DMS53 treated with DMSO at 0.1 percent for 48 hours (cell line): ENCODE measurements around the gene DOCK2.
A peak's percentile ranks its signal among the peaks of the same experiment; 100 is the strongest.

Experiments used
- DNase-seq: peaks from one replicate; lab custom pipeline; 2025; ENCODE audit not compliant: unreplicated experiment; lab: John Stamatoyannopoulos, UW

The DOCK2 gene

DNA sequence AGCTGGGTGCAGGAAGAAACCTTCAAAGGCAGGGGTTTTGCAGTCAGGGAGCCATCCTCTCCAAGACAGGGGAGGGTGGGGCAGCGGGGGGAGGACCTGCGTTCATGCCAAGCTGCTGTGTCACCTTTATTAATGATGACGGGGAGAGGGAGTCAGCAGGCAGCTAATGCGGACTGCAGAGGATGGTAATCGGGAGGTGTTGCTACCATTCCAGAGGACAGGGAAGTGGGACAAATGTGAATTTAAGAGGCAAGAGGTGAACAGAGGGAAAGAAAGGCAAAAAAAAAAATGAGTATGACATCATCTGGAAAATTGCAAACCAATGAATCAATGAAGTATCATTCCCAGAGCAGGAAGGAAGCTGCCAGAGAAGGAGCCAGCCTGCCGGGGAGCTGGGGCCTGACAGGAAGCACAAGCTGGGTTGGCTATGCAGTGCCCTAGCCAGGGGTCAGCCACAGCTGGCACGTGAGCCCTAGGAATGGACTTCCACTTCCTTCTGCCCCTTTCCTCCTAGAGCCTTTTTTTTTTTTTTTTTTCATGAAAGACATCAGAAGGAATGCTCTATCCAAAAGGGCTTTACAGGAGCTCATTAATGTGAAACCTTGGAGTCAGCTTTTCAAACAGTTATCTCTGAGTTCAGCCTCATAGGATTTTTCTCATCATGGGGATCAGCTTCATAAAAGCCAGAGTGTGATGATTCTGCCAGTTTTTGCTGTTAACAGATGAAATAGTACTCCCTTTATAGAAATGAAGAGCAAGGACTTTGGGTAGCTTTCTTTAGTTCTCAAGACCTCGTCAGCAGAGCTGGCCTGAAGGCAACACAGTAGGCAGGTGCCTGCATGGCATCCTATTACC lies 334.1 kb downstream of the DOCK2 start:
- no peak for DNase-seq

DNA sequence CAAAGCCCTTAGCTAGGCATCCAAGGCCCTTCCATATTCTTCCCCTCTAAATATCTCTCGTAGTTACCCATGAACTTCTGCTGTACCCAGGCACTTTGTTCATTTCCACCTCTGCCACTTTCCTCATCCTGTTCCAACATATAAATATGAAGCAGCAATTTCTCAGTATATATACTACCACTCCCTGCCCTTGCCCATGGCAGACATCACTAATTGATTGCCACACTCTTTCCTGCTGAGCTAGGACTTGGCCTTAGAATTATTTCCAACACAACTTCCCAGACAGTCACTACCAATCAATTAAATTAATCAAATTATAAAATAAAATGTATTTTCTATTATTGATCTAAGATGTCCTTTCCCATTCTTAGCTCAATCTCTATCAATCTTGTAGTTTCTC lies 334.7 kb downstream of the DOCK2 start:
- DNase-seq = no peak

DNA sequence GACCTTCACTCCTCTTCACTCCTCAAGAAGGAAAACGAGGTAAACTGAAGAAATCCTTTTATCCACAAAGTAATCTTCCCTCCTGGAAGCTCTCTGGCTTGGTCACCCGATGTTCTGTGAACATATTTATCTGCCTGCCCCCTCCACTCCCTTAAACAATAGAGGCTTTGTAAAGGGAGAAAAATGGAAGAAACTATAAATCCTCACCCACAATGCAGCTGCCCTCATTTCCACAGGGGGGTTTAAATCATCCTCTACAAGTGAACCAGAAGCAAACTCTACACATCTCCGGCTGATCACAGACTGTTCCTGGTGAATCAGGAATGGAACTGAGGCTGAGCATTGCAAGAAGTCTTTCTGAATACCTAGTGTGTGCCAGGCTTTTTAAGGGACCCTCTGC lies 336.0 kb downstream of the DOCK2 start:
- no peak for DNase-seq

DNA sequence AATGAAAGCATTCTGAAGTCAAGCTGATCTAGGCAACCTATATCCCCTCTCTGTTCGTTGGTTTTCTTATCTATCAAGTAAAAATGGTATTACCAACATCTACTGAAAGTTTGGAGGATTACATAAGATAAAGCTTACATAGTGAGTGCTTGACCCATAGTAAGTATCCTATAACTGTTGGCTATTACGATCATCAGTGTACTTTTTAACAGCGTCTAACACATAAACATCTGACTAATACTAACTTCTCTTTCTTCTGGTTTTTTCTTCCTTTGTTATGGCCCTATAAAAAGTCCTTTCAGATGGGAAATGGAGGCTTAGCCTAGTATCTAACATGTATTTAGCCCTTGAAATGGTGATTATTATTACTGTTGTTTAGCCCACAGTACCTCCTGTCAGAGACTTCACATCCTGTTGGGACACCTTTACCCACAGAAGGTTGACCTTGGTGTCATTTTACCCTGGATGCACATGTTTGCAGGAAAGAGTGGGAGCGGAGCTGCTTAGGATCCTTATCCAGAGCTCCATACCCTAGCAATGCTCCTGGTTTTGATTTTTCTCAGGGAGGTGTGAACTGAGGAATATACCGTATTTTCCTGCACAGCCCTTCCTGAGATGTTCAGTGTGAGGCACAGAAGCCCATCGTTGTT lies 337.2 kb downstream of the DOCK2 start:
- DNase-seq = no peak

DNA sequence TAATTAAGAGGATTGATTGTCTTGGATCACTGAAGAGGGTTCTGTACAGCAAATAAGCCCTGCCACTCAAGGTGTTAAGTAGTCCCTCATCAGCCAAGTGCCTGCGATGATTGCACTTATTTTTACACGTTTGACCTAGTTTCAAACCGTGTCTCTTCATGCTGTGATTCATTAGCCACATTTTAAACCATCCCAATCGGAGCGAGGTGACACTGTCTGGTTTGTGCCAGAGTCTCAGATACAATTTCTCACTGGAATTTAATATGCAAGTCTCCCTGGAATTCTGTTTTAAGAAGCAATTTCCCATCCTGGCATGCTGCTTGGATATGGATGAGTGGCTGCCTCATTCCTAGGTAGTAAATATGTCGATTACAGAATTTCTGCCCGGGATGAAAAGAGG lies 341.6 kb downstream of the DOCK2 start:
- no peak for DNase-seq

DNA sequence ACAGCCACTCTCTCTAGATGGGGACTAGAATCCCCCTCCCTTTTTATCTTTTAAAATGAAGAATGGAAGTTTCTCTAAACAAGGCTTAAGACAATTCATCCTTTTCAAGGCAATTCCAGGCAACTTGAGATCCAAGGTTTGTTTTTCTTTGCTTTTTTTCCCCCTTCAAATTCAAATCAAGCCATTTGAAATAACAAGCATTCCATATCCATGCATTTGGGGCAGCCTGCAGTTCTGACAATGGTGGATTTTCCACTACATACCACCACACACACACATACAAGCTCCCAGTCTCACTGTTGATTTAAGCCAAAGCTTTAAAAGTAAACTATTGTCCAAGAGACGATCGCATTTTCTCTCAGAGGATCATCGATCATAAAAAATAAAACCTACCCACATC lies 342.8 kb downstream of the DOCK2 start:
- no peak for DNase-seq

DNA sequence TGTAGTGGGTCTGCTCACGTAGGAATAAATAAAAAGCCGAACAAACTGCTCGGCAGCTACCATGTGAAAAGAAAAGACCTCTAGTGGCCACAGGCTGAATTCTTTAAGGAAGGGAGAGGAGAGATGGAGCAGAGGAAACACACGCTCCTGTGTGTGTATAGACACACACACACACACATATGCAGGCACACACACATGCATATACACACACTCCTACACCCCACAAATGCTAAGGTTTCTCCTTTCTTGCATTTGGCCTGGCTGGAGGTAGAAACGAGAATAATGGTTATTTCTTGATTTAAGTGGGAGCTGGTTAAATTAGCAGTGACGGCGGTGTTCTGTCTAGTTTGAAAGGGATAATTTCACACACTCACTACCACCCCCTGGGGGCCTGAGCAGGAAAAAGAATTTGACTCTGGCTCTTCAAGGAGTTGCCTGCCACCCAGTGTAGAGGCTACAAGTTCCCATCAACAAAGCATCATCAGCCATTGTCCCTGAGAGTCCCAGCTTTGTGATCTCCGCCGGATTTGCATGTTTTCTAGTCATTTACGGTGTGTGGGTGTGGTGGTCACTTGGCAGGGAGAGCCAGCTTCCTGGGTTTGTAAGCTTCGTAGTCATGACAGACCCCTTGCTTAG lies 343.5 kb downstream of the DOCK2 start, which contains the start of gene INSYN2B:
Gene INSYN2B, minus strand, starts transcription at position 78 of the 636 bp plus-strand sequence. CDS start 96,597 bp downstream, outside the sequence.
- DNase-seq = peak; percentile 16

DNA sequence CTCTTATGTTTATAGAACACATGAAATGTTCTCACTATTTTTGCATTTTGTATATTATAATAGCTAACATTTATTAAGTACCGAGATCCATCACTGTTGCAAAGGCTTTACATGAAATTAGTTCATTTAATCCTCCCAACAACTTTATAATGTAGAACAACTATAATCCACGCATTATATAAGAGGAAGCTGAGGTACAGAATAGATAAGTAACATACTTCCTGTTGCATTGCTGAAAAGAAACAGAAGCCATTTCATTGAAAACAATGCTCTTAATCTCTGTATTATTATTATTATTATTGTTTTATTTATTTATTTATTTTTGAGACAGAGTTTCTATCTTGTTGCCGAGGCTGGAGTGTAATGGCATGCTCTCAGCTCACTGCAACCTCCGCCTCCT lies 351.1 kb downstream of the DOCK2 start:
- no peak for DNase-seq

DNA sequence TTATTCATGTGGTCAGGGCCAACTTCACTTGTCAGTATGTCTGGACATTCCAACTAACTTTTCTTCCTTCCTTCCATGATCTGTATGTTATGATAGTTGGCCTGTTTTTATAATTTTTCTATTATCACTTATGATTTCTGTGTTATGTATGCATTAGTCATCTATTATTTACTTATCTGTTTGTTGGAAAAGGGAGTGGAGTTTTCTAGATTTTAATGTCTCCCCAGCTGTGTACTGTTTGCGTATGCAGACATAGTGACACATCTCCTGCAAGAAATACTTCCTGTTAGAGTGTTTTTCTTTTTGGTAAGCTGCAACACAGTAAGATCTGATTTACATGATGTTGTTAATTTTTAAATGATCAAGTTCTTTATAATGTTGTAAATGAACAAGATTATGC lies 351.9 kb downstream of the DOCK2 start:
- no peak for DNase-seq

DNA sequence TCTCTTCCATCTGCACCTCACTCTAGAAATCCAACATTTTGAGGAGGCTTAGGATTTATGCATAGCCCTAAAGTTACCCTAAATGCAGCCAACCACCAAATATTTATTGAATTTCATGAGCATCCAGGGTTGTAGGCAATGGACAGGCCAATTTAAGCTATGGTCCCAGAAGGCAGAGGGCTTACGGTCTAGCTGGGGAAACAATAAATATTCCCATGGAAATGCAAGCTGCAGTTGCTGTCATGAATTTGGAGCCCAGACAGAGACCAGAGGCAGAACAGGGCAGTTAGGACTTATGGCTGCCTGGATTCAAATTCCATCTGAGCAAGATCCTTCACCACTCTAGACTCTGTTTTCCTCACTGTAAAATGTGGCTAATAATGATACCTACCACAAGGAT lies 352.3 kb downstream of the DOCK2 start:
- DNase-seq = no peak

DNA sequence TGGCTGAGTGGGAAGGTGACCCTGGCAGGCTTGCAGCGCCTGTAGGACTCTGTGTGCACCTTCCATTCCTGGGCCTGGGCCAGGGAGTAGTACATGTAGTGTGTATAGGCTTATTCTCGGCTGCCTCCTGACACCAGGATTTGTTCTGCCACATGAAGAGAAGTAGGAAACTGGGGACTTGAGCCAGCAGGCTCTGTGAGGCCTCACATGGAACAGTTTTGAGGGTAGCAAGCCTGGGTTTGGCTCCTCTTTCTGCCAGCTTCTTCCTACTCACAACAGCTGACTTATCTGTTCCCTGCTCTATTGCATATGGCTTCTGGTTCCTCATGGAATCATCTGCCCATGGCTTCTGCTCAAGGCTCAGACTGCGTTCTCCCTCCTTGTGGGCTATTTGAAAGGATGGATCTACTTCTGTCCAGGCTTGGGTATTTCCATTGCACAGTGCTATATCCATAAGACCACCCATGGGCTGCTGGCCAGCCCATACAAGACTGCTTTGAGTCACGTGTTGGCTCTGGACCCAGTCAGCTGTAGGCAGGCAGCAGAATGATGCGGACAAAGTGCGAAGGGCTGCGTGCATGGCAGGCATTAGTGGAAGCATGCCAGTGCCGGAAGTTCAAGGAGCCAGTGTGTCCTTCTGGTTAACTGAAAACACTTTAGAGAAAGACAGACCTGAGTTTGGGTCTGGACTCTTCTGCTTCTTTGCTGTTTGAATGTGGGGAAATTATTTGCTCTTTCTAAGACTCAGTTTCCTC lies 354.2 kb downstream of the DOCK2 start:
- DNase-seq = no peak

DNA sequence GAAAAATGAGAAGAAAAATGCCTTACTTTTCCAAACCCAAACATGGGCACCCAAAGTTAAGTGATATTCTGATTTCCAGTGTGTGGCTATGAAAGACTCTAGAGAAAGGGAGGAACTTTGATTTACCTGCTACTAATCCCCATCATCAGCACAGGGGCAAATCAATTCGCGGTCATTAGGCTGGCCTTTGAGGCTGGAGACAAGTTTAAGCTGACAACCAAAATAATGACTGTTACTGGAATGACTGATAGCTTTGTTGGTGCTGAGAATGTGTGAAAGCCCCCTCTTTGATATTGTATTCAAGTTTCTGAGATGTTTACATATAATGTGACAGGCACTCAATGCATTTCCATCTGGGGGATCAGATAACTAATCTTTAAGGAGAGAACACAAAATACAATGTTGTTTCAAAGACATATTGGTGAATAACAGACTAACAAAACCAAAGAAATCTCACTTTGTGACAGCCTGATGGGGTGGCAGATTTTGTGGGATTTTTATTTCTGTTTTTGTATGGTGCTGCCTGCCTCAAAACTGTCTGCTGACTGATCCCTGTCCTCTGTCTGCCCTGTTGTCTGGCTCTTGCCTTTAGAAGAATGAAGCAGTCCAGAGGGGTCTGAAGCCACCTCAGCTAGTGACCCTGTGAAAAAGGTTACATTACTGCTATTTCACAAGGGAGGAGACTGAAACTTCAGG lies 355.9 kb downstream of the DOCK2 start:
- no peak for DNase-seq

DNA sequence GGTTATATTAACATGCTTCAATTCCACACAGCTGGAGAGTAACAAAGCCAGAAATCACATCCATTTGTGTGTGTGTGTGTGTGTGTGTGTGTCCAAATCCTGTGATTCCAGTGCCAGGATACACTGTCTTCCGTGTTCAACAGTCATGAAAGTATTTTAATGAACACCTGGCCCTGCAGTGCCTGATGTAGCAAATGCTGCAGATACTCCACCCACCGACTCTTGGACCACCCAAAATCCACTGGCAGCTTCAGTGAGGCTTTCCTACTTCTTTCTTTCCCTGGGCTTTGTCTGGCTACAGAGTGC lies 356.4 kb downstream of the DOCK2 start:
- DNase-seq = no peak

DNA sequence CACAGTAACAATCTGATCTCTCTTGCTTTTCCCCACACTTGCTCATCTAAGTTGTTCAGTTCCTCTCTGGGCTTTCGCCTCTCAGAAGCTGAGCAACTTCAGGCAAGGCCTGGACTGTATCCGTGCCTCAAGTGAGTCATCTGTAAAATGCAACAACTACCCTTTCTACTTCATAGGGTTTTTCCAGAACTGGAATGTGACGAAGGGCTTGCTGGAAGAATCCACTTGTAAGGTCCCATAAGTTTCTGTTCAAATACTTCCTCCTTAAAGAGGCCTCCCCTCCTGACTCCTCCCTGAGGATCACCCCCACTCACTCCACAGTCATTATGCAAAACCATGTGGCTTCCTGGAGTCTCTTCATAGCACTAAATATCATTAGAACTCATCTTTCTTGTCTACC lies 360.7 kb downstream of the DOCK2 start:
- DNase-seq = no peak

DNA sequence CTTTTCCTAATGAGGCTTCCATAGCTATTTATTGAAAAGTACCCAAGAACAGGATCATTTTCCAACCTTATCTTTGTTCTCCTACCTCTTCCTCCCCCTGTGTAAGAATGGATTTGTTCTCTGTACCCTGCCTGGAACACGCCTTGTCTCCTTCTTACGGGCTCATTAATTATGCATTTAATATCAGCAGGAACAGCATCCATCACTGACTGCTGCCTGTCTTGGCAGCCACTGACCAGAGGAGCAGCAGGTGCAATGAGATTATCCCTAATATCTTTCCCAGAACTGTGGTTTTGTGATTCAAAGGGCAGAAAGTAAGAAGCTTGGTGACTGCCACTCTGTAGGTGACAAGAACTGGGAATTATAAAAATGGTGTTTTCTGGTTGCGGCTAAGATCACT lies 362.5 kb downstream of the DOCK2 start:
- no peak for DNase-seq

DNA sequence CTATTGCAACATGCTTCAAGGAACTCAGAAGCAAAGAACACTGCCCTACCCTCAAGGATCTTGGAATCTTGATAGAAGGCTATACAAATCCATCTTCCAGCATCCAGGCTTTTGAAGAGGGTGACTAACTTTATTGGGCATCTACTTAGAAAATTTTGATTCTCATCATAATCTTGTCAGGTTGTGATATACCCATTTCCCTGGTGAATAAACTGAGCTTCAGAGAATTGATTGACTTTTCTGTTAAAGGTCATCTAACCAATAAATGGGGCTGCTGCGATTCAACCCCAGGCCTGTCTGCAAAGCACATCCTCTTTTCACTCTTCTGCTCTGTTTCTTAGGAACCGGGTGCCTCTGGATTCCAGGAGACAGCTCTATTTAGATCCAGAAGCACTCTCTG lies 363.1 kb downstream of the DOCK2 start:
- DNase-seq = no peak

DNA sequence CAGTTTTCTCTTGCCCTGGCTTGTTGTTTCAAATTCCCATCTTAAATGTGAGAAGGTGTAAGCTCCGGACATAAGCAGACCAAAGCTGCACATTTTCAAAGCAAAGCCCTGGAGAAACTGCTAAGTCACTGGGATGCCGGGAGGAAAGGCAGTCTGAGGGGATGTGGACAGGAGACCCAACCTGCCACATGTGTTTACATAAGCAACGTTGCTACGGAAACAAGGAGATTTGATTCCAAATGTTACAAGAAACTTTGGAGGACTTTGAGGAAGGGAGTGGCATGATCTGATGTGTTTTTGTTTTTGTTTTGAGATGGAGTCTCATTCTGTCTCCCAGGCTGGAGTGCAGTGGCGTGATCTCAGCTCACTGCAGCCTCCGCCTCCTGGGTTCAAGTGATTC lies 368.9 kb downstream of the DOCK2 start:
- no peak for DNase-seq

DNA sequence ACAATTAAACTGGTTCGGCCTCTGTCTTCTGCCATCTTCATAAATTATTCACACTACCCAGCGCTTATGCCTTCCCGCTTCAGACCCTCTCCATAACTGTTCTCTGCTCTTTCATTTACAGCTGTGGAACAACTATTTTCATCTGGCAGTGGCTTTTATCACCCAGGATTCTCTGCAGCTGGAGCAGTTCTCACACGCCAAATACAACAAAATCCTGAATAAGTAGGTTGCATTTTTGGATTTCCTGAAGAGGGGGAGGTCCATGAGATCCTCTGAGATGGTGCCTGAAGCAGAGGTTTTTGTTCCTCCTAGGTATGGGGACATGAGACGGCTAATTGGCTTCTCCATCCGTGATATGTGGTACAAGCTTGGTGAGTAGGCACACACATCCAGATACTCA lies 371.3 kb downstream of the DOCK2 start:
- DNase-seq = no peak

DNA sequence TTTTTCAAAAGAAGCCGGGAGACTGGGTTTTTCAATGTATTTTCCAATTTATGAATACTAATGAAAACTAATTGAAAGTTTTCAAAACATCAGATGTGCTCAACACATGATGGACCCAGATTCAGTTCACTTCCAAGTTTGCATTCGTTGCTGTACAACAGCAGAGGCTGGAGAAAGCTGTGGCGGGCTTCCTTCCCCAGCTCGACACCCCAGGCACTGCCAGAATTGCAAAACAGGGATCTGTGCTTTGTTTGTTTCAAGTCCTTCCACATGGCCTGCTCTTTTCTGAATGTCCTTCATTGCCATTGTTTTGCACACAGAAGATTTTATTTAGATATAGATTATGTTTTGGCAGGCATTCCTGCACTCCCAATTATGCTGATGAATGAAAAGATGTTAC lies 373.5 kb downstream of the DOCK2 start:
- no peak for DNase-seq

DNA sequence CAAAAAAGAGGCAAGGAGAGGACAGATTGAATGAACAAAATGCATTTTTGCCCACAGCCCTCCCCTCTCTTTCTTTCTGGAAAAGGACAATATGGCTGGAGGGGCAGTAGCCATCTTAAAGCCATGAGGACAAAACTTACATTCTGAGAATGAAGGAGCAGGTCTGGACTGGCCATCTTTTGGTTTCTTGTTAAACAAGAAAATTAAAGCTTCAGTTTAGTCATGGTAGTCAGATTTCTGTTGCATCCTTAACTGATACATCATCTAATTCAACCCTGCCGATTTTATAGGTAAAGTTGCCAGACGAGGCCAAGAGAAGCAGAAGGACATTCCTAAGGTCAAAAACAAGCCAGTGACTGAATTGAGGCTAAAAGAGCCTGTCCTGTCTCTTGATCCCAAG lies 374.7 kb downstream of the DOCK2 start:
- DNase-seq = no peak

DNA sequence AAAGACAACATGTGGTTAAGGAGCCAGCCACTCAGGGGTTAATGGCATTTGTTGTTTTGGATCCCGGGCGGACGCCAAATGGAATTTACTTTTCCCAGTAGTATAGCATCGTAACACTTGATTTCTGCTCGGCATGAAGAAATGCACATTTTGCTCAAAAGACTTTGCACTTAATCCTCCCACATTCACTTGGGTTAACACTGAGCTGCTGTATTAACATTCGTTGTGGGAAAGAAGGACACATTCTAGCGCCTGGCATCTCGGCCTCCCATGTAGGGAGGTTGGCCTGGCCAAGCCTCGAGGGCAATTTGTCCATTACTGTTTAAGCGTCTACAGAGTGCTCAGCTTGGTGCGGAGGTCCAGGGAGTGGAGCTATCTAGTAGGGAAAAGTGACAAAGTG lies 375.5 kb downstream of the DOCK2 start:
- no peak for DNase-seq
